GM19025 (cell line): ENCODE data around the gene KRT80.

ENCODE experiments used
- ATAC-seq: cut with Tn5 transposase; IDR thresholded peaks from one replicate; pipeline ENCODE4 v1.9.1; 2021; ENCODE audit warnings: mild to moderate bottlenecking, low read depth, moderate library complexity; ENCODE audit not compliant: unreplicated experiment

KRT80 gene

DNA sequence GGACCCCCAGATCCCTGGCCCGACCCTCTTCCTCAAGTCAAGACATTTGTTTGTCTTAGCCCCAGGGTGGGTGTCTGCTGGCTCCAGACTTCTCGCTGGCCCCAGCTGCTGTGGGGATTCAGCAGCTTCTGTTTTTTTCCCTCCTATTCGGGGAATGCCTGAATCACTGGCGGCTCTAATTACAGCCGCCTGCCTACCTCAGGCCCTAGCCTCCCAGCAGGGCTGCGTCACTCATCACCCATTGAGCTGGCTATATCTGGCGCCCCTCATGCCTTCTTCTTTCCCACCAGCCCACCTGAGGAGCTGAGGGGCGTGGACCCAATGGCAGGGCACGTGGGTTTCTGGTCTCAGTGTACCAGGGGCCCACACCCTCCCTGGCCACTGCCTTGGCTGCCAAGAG is 10.1 kb downstream of the KRT80 start:
- ATAC-seq = no peak

- no peak for ATAC-seq
These were observed 10.7 kb downstream of the KRT80 start for GRCh38 chr12:52180971-52181628.

GRCh38 chr12:52179396-52179973 is 12.3 kb downstream of the KRT80 start:
- no peak for ATAC-seq

- no peak for ATAC-seq
These were observed 12.8 kb downstream of the KRT80 start for GRCh38 chr12:52178984-52179383.

DNA sequence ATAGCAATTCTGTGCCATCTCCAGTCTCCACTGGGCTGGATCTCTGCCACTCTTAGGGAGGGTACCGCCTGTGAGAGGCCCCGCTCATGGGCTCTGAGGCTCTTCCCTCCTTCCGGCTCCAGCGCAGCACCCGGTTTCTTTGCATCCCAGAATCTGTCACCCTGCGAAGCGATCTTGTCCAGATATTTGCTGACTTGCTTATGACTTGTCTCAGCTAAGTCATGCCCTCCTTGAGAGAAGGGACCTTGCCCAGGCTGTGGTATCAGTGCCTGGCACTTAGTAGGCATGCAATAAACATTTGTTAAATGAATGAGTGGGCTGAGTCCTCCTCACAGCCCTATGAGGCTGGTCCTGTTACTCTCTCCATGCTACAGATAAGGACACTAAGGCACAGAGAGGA is 13.4 kb downstream of the KRT80 start:
- no peak for ATAC-seq

- no peak for ATAC-seq
These were observed 16.2 kb downstream of the KRT80 start for GRCh38 chr12:52175371-52176350.

DNA sequence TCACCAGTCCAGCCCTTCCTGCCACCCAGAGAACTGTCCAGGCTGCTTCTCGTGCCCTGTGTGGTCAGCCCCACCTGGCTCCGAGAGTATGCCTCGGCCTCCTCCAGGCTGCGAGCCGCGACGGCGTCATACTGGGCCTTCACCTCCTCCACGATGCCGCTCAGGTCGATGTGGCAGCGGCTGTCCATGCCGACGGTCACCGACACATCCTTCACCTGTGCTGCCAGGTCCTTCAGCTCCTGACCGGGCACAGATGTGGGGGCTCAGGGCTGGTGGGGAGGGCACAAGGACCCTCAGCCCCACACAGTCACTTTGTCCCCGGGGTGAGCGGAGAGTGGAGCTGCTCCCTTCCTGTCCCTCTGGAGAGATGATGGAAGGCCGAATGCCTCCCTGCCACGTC is 18.3 kb downstream of the KRT80 start:
- ATAC-seq = no peak

DNA sequence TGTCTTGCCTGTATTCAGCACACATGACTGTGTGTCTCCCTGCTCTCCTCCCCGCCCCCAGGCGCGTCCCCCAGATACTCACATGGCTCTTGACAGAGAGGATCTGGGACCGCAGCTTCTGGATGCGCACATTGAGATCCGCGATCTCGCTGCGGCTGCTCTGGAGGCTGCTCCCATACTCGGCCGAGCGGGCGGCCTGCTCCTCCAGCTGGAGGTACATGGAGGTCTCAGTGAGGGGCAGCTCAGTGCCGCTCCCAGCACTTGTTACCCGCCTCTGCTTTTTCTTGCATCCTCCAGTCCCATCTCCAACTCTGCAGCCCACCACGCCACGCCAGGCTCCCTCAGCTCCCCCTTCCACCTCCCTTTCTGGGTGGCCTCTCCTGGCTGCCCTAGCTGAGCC is 18.9 kb downstream of the KRT80 start:
- ATAC-seq = no peak

- ATAC-seq = no peak
These were observed 19.8 kb downstream of the KRT80 start for GRCh38 chr12:52171950-52172512.

DNA sequence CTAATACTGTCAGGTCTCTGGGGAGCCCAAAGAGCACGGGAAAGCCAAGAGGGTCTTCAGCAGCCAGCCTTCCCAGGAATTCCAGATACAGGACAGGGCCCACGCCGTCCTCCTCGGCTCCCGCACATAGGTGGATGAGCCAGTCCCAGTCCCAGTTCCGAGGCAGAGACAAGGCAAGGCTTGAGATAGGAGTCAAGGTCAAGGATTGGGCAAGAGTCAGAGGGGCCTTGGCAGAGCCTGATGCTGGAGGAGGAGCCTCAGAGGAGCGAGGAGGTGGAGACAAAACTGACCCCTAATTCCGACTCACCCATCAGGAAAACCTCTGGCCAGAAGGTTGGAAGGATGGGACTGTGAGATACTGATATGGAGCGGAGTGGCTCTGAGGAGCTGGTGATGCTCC is 21.0 kb downstream of the KRT80 start:
- ATAC-seq = no peak

GRCh38 chr12:52169886-52170285 is 21.9 kb downstream of the KRT80 start:
- no peak for ATAC-seq

GRCh38 chr12:52168019-52168717 is 23.6 kb downstream of the KRT80 start:
- ATAC-seq = no peak

DNA sequence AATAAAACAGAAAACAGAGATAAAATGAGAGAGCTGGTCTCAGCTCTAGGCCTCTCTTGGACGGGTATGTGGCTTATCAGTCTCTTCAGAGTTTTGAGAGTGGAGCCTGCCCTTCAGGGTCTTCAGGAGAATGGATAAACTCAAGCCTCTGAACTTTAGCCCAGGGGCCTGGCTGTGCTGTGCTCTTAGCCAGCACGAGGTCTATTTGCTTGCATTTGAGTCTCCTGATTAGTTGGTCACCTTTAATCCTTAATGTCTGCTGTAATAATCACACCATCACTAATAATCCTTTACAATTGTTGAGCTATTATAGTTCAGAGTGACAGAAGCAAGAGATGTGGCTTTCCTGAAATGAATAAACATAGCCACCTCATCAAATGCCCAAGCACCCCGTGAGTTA is 24.3 kb downstream of the KRT80 start:
- ATAC-seq = no peak

DNA sequence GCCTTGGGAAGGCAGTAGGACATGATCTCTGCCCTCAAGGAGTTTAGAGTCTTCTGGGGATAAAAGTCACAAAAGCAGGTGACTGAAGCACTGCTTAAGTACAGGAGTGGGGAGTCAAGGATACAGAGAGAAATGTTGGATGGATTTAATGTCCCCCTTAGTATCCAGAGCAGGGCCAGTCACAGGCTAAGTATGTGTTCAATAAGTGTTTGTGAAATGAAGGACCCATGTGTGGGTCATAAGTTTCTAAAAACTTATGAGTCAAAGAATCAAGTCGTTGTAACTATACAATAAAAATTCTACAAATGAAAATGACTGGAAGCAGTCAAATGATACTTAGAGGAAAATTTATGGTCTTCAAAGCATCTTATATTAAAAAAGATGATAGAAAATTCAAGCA is 25.1 kb downstream of the KRT80 start:
- ATAC-seq = no peak

GRCh38 chr12:52165096-52165855 is 26.5 kb downstream of the KRT80 start:
- ATAC-seq = no peak

DNA sequence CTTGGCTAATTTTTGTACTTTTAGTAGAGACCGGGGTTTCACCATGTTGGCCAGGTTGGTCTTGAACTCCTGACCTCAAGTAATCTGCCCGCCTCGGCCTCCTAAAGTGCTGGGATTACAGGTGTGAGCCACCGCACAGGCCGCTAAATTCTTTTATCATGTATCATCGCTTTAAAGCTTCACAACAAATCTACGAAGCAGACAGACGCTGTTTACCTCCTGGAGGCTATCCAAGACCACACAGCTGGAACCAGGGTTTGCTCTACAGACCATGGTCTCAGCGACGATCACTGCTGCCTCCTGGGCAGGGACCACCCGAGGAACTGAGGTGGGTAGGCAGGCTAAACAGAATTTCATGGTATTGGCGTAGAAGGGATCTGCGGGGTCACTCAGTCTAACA is 27.2 kb downstream of the KRT80 start:
- no peak for ATAC-seq

DNA sequence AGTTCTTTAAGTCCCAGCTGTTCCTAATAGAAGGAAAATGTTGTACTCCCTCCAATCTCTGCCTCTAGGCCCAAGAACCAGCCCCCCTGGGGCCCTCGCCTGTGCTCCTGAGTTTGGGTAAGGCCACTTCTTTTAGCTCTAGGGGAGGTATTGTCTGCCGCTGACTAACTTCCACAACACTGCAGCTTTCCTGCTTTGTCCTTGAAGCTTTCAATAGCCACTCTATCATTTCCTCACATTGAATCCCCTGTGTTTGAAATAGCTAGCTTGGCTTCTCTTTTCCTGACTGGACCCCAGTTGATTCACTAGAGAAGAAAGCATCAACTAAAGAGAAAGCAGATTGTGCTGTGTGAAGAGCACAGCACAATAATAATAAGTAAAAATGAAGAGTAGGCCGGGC is 28.8 kb downstream of the KRT80 start:
- no peak for ATAC-seq

- ATAC-seq = no peak
These were observed 31.6 kb downstream of the KRT80 start for GRCh38 chr12:52160200-52160599.

GRCh38 chr12:52157566-52158150 is 34.2 kb downstream of the KRT80 start:
- ATAC-seq = no peak
